Stimulated activated CD8-positive, alpha-beta memory T cell treated with anti-CD3 and anti-CD28 coated beads, Interleukin-4, amount 100 ng/mL, for 24 hours (primary cell): ENCODE results near the gene AKAP6.

Experiments
- DNase-seq: peaks from one replicate; pipeline ENCODE4 v3.0.0-alpha.2; 2020; ENCODE audit warnings: low read depth

AKAP6 gene

DNA sequence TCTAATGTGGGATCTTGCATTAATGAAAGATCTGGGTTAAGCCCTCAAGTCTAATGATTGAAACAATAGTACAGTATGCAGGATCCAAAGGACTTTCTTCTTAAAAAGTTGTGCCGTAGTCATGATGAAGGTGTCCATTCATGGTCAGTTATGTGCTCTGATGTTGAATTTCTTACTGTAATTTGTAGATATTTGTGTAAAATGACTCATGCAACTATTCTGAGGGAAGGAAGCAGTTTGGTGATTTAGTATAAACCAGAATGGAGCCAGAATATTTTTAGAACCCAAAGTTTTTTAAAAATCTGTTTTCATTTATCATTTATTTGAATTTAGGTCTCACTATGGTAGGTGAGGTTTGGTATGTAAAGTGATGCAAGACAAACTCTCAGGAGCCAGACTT, 151.2 kb downstream of the AKAP6 start:
- no peak for DNase-seq

DNA sequence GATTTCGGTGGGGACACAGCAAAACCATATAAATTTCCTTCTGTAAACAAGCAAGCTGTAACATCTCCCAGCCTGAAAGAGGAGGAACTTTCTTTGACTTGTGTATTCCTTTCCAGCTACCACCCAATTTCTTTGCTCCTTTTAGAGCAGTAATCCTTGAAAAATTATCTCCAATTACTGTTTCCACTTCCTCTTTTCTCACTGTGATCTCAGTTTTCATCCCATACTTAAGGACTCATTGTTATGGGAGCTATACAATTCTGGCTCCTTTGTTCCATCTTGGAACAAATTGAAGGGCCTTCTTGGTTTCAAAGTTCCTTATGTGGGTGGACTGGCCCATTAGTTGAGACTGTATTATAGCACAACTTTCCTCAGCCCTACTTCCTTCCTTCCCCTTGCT, 152.6 kb downstream of the AKAP6 start:
- no peak for DNase-seq

DNA sequence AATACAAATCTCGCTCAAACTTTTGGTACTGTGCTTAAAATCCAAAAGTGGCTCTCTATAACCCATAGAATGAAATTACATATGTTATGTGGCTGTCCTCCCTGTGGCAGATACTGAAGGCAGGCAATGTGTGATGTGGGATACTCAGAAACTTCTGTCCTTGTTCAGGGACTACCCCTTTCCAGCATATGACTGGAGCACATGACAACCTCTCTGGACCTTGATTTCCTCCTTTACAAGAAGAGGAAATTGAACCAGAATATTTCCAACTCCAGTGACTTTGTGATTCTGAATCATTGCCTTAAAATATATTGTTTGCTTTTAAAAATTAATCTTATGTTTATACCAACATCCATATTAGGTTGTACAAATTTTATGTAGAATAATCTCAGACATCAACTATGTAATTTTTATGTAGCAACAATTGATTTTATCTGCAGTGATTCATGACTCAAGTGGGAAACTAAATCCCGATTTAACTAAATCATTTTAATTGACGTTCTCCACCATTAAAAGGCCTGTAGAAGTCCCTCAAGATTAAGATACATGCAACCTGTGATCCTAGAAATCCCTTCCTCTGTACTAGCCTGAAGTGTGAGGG, 162.4 kb downstream of the AKAP6 start:
- DNase-seq = no peak

DNA sequence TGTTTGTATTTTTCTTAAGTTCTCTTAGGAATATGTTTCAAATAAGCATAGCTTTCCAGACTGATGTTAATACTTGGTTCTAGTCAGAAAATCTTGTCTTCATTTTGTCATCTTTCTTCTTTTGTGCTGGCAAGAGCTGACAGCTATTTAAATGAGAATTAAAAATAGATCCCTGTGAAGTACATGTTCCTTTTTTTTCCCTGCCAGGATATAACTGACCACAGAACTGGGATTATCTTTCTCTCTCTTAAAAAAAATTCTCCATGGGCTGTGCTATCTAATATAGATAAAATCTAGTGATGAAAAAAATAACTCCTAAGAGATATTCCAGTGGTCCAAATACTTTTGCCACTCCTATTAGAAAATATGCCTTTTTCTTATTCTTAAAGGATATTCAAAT, 163.4 kb downstream of the AKAP6 start:
- DNase-seq = no peak

DNA sequence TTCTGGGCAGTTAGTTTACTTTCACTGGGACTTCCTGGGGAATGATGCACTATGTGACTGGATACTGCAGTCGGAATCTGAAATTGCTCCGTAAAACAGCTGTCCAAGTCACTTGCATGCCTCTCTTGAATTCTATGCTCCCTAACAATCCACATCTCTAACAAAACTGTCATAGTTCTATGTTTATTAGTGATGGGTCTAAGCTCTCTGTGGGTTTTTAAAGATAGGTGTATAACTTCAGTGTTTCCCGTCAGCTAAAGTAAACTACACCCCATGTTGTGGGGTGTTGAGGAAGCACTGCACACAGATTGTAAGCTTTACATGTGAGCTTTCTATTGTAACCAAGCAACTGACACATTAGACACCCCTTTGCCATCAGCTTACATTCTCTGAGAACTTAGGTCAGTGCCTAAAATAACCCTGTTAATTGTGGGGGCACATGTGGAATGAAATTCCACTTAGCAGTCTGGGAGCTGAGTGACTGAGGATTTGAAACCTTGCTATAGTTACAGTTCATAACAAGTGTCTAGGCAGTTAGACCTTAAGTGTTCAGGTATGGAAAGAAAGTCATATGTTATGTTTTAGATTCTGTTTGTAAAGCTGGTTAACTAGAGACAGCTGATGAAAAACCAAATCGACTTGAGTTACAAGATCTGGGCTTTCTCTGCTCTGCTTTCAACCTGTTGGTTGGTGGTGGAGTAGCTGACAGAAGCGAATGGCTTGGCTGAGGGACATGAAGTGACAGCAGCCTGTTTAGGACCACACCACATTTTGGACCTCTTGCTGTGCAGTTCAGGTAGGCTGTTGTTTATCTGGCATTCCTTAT, 165.7 kb downstream of the AKAP6 start:
- DNase-seq = no peak

DNA sequence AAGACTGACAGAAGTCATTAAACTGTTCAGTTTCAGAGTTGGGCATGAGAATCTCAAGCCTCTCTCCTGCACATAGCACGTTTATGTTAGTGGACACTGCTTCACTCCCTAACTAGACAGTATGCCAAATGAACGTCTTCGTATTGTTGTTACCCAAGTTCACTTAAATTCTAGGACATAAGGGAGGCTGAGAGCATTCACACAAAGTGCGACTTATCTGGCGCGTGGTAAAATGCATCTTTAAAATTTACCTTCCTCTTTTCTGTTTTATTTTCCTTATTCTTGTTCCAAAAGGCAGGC, 166.3 kb downstream of the AKAP6 start:
- DNase-seq = no peak

DNA sequence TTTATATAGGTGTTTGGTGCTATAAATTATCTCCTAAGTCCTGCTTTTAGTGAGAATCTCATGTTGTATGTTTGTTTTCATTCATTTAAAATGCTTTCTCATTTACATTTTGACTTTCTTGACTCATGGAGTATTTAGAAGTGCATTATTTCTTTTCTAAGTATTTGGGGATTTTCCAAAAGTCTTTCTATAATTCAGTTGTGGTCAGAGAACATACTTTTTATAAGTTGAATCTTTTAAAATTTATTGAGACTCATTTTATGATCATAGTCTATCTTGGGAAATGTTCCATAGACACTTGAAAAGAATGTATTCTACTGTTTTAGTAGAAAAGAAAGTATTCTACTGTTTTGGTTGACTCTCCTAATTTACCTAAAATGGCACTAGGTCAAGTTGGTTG, 168.2 kb downstream of the AKAP6 start:
- no peak for DNase-seq

DNA sequence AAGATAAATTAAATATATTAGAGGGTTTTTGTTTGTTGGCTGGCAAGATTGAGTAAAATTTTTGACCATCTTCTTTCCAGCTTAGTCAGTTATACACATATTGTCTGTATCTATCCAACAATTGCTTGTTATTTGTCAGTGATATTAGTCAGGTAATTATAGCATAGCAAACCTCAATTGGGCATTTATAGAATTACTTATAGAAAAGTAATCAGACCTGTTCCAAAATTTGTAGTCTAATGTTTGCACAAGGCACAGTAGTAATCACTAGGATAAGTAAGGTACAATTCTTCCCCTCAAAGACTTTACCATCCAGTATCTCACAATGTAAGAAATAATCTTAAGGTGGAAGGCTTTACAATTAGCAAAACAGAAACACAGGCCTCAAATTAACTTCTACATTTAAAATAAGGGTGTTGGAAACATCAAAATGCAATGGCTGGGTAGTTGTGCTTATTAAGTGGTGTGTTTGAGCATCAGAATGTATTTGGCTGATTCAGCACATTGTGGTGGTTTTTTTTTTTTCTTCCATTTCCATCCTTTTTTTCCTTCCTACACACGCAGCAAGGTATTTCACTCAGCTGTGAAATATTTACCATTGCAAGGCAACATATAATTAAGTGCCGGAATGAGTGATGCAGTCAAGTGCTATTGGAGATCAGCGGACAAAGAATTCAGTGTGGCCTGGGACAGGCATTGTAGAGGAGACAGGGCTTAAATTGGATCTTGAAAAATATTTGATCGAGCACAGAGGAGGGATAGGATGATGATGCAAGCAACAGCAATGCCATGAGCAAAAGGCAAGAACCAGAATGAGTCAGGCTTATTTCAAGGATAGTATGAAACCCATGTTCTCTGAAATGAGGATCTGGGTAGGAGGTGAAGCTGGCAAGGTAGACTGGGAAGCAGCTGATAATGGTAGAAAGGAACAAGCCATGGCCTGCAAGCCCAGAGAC, 178.2 kb downstream of the AKAP6 start:
- DNase-seq = no peak

DNA sequence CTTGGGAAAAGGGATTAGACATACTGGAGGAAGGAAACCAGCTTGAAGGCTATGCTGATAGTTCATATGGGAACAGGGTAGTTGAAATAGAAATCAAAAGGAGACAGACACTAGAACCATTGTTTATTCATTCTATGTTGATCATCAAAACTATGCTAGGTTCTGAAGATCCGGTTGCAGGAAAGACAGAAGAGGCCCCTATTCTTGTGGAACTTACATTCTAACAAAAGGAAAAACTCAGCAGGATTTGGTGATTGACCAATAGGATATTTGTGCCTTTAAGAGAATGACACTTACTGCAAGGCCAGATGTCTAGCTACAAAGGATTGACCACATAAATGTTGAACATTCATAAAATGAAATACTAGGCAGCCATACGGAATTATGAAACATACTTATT, 179.2 kb downstream of the AKAP6 start:
- no peak for DNase-seq

DNA sequence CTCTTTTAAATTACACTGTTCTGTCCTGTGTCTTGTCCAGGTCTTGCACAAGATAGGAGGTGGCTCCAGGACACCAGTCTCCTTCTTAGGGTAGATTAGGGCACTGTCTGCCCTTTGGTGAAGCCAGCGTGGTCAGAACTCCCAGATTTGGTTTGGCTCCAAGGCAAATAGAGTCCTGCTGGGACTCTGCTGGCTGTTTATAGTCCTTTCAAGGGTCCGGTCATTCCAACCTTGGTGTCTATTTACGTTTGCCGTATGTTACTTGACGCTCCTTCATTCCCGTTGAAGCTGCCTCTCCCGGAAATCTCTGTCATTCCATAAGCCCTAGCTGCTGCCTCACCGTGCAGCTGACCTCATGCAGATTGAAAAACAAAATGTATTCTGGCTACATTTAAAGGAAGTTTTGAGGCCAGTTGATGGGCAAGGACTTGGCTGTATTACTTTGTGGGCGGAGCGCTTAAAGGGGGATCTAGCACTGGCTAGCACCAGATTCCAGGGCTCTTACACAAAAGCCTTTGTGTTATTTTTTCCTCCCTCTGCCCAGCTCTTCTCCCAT, 180.6 kb downstream of the AKAP6 start:
- no peak for DNase-seq

DNA sequence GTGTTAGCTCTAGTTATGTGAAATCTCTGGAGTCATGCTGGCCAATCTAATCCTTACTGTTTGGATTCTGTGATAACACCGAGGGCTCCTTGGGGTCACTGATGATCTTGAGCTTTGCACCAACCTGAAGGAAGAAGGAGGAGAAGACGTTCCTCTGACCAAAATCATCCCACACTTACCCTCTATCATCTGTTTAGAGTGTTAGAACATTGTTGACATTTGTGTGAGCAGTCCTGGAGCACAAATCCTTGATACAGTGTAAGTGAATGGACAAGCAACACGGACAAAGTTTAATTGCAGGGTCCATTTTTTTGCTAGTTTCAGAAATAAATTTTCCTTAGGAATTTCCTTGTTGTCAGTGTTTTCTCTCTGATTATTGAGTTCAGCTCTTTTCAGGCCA, 181.7 kb downstream of the AKAP6 start:
- no peak for DNase-seq

DNA sequence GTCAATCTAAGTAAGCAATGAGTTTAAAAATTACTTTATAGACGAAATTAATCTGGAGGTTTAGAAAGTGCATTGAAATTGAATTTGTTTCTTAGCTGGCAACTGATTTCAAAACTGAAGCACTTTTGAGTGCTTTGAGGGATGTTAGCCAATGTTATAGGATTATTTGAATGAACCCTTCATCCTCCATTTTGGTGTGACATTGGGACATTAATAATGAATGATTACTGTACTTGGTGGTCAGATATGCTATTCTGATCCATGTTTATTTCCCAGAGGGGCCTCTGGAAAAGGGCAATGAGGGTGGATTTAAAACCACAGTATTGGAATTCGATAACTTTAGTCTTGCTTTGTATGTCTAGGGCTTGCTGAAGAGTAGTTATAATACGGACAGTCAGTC, 183.2 kb downstream of the AKAP6 start:
- no peak for DNase-seq

DNA sequence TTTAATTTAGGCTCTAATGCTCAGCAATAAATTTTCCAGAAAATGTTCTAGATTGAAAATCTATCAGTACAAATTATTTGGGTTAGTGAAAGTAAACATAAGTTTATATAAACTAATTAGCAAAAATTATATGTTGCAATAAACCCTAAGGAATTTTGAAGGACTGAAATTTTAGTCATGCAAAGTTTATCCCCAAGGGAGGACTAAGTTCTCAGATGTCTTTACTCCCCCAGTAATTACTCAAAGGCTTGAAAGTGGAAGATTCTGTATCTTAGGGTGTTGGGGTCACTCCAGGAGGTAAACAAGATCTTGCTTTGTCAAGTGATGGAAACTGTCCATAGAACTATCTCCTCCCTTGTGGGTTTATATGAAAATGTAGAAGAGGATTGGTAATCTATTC, 183.7 kb downstream of the AKAP6 start:
- DNase-seq = no peak

DNA sequence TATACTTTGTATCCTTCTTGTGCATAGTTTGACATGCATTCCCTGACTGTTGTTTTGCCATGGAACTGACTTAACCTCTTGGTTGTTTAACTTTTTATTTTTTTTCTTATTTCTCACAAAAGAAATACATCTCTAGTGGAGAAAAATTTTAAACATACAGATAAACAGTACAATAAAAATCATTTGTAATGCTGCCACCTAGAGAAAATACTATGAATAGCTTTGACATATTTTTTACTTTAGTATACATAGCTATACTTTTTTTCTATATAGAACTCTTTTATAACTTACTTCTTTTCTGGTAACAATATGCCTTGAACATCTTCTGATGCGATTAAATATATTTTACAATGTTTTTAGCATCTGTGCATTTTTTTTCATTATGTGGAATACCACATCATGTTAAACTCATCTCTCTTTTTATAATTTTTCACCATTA, 184.5 kb downstream of the AKAP6 start:
- DNase-seq = no peak

DNA sequence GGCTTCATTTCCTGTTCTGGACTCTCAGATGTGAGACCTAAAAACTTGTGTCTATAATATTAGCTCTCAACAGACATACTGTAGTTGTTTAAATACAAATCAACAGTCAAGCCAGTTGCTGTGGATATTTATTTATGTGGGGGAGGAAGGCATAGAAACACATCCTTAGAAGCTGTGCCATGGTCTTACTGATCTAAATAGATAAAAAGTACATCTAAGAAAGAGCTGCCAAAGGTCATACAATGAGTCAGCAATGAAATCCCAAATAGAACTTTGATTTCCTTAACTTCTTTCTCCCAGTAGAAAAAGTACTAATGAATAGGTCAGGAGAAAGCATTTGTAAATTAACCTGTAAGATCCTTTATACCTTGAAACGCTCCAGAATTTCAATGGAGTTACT, 185.1 kb downstream of the AKAP6 start:
- DNase-seq = no peak

DNA sequence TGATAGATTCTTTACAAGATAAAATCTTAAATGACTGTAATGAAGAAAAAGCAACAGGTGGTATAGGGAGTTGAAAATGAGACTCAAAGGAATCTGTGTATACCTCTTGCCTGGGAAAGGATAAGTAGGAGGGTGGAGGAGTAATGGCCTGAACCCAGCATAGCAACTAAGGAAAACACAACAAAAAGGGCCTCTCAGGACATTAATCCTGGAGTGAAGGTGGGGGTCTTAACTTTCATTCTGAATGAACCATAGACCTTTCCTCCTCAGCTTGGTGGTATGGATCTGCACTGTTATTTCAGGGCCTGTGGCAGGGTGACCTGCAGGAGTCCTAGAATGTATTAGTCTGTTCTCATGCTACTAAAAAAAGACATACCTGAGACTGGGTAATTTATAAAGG, 185.6 kb downstream of the AKAP6 start:
- DNase-seq = no peak

DNA sequence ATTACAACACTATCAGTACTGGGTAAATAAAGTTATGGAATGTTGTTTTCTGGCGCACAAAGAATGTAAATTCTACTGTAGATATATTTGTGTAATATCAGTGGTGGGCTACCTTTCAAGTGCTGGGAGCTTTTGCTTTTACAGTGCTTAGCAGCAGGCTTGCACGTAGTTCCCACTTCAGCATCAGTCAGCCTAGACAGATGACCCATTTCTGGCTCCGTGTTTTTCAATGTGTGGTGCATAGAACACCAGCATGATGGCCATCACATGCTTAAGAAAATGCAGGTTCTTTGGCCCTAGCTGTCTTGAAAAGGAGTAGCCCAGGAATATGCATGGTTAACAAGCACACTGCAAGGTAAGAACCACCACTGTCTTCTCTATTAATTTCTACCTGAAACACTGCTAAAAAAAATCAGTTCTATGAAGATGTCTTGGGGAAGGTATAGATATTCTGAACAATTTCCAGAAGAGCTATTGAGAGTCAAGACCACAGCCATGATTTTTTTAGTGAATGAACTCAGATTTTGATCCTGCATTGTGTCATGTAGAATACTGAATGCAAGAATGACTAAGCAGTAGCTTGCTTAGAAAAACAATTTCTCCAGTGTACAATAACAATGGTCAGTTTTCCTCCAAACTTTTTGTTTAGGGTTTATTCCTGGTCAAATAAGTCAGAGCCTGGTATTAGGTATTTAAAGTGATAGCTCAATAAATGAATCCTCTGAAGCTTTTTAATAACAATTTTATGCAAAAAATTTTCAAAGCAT, 195.7 kb downstream of the AKAP6 start:
- DNase-seq = no peak

DNA sequence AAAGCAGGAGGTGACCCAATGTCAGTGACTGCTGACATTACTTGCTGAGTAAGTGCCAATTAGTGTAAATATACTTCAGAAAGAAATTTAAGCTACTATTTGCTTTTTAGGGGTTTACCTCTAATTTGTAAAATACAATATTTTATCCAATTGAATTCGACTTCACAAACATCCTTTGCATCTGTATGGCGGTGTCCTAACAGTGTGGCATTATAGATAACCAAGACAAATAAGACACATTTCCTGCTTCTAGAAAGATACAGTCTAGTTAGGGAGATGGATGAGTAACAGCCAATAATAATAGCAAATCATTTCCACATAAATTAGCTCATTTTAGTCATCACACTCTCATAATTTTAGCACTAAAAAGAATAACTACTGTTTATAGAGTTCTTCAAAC, 196.5 kb downstream of the AKAP6 start:
- no peak for DNase-seq

DNA sequence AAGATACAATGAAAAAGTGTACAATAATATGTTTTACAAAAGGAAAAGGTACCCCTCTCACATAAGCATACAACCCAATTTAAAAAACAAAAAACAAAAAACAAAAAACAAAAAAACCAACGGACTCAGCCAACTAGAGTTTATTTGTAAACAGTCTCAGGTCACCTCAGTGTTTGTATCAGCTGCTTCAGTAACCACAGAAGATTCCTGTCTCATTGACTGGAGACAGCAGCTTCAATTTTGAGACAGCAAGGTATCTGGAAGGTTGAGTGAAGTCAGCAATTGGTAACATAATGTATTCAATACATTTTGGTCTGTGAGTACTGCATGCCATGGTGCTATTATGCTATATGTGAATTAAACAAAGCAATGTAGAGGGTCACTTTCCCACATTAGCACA, 201.7 kb downstream of the AKAP6 start:
- no peak for DNase-seq

DNA sequence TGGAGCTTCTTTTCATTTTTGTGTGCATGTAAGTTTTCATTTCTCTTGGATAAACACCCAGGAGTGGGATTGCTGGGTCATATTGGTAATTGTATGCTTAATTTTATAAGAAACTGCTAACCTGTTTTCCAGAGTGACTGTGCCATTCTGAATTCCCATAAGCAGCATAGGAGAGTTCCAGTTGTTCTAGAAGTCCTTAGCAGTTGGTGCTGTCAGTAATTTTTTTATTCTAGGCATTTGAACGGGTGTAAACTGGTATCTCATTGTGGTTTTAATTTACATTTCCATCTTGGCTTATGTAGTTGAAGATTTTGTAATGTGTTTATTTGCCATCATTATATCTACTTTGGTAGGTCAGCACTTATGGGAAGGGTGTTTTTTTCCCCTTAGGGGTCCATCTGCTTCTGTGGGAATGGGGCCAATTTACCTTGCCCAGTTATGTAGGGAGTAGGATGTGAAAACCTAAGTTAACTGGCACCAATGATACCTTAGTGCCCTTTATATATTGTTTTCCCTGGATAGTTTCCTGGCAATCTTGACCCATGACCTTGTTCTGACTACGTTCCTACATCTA, 202.9 kb downstream of the AKAP6 start:
- DNase-seq = no peak

DNA sequence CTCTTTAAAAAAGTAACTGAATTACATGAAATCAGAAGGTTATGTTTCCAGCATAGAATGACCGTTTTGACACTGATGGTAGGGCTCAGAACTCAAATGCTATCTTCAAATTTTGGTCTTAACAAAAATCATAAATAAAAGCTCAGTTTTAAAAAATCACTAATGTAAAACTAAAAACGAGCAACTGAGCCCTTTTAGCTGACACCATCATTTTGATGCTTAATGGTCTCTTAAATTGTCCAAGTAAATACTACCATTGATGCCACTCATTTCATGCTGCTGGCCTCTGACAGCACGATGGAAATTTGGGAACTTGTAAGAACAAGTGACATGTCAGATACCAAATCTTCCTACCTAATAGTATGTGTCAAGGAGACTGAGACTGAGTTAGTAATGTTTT, 205.0 kb downstream of the AKAP6 start:
- DNase-seq = no peak

DNA sequence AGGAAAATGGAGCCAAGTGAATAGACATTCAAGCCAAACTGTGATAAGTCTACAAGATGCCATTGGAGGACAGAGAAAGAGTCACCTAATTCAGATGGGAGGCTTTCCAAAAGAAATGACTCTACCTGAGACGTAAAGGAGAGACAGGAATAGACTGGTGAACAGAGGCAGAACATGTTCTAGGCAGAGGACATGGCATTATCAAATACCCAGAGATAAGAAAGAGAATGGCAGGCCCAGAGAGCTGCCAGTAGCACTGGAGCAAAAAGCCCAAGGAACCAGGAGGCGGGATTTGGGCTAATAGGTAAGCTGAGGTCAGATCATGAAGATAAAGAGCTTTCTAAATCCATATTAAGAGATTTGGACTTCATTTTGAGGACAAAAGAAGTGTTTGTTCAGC, 207.1 kb downstream of the AKAP6 start:
- no peak for DNase-seq
